OCI-LY1 (cell line): Measurements from ENCODE around the gene CACHD1.

Experiments
- EZH2 ChIP-seq: fragments of 200-600 bp; sonication (generic), shearing (Covaris generic); IDR thresholded peaks from 2 replicates; pipeline ENCODE4 v1.8.0; 2017; ENCODE audit warnings: borderline replicate concordance, mixed run types, mild to moderate bottlenecking, antibody characterized with exemption, low read length, moderate library complexity, mixed read lengths
- TF ChIP-seq, protein P1 (sequence below): fragments of 200-600 bp; sonication (generic), shearing (Covaris generic); IDR thresholded peaks from 2 replicates; pipeline ENCODE4 v1.5.1; 2017; ENCODE audit warnings: mild to moderate bottlenecking, antibody characterized with exemption, low read length, moderate library complexity, mixed read lengths

DNA sequence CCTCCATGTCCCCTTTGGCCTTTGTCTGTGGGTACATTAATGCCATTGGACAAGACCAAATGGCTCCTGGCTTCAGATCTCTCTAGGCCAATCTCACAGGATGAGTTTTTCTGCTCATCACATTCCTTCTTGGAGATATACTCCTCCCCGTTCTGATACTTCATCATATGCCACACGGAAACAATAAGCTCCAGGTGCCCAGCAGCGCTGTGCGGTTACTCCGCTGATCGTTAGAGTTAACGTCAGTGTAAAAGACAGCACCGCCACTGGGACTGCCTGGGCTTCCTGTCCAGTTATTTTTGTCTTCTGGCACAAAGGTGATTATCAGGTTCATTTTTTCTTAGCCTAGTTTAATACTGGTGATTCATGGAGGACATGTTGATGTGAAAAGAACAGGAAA, 22.5 kb downstream of the CACHD1 start:
- TF ChIP-seq, protein P1, sequence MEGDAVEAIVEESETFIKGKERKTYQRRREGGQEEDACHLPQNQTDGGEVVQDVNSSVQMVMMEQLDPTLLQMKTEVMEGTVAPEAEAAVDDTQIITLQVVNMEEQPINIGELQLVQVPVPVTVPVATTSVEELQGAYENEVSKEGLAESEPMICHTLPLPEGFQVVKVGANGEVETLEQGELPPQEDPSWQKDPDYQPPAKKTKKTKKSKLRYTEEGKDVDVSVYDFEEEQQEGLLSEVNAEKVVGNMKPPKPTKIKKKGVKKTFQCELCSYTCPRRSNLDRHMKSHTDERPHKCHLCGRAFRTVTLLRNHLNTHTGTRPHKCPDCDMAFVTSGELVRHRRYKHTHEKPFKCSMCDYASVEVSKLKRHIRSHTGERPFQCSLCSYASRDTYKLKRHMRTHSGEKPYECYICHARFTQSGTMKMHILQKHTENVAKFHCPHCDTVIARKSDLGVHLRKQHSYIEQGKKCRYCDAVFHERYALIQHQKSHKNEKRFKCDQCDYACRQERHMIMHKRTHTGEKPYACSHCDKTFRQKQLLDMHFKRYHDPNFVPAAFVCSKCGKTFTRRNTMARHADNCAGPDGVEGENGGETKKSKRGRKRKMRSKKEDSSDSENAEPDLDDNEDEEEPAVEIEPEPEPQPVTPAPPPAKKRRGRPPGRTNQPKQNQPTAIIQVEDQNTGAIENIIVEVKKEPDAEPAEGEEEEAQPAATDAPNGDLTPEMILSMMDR: no peak
- no peak for TF ChIP-seq EZH2
